WTC11 (cell line): ENCODE data around the gene KIN. TPM values are rescaled to one million over a fixed set of nuclear protein-coding genes. Genes with fewer than 3 reads are reported as not detected.

Experiments used
- ATAC-seq: fragments of 200-7000 bp; cut with Tn5 transposase; 2 replicates; pipeline ENCODE4 v1.10.0; 2021; ENCODE audit warnings: mild to moderate bottlenecking, moderate library complexity
- CTCF ChIA-PET: fragments of 300-600 bp; sonication (Branson Sonifier 250); formaldehyde crosslinking; loops from one replicate; lab custom pipeline; 2021; ENCODE audit warnings: antibody characterized with exemption; lab: Charles Lee
- POLR2A ChIA-PET: fragments of 350-600 bp; sonication (Branson Sonifier 250); formaldehyde crosslinking; loops from one replicate; lab custom pipeline; 2021; ENCODE audit warnings: antibody characterized with exemption; lab: Charles Lee
- DNase-seq: peaks from one replicate; pipeline ENCODE4 v3.0.0; 2021; ENCODE audit warnings: low spot score
- H3K27ac Mint-ChIP-seq: 2 replicates; pipeline ENCODE4 v1.8.0; 2021; ENCODE audit warnings: mixed read lengths
- H3K27me3 Mint-ChIP-seq: 2 replicates; pipeline ENCODE4 v1.8.0; 2021; ENCODE audit warnings: low read depth, mild to moderate bottlenecking, moderate library complexity, mixed read lengths
- H3K36me3 Mint-ChIP-seq: 2 replicates; pipeline ENCODE4 v1.8.0; 2021; ENCODE audit warnings: mixed read lengths
- H3K4me1 Mint-ChIP-seq: 2 replicates; pipeline ENCODE4 v1.8.0; 2022; ENCODE audit warnings: mixed read lengths
- H3K4me3 Mint-ChIP-seq: 2 replicates; pipeline ENCODE4 v1.8.0; 2021; ENCODE audit warnings: mild to moderate bottlenecking, moderate library complexity, mixed read lengths
- H3K9me3 Mint-ChIP-seq: 2 replicates; pipeline ENCODE4 v1.8.0; 2021; ENCODE audit warnings: mixed read lengths
- GABPB1 ChIP-seq: sonication (generic); formaldehyde crosslinking; IDR thresholded peaks from 2 replicates; pipeline ENCODE4 v1.8.1; 2023; ENCODE audit warnings: mild to moderate bottlenecking, missing genetic modification reagents
- SP1 ChIP-seq: sonication (generic); formaldehyde crosslinking; conservative IDR thresholded peaks from 2 replicates; pipeline ENCODE4 v1.8.1; 2022; ENCODE audit warnings: missing genetic modification reagents
- TEAD1 ChIP-seq: sonication (generic); formaldehyde crosslinking; IDR thresholded peaks from 2 replicates; pipeline ENCODE4 v1.8.0; 2022; ENCODE audit warnings: mild to moderate bottlenecking, missing genetic modification reagents
- ZNF138 ChIP-seq: sonication (generic); formaldehyde crosslinking; conservative IDR thresholded peaks from 2 replicates; pipeline ENCODE4 v1.8.1; 2022; ENCODE audit warnings: mild to moderate bottlenecking, moderate library complexity, missing genetic modification reagents
- total RNA-seq: library from RNA; stranded (reverse); gene quantifications from 3 replicates; pipeline ENCODE4 v1.2.3, GENCODE V29; 2021
- TF ChIP-seq, protein P1 (sequence below): sonication (generic); formaldehyde crosslinking; IDR thresholded peaks from 2 replicates; pipeline ENCODE4 v1.8.1; 2022; ENCODE audit warnings: low read depth, mild to moderate bottlenecking, moderate library complexity, missing genetic modification reagents, borderline replicate concordance
- TF ChIP-seq, protein P2 (sequence below): sonication (generic); formaldehyde crosslinking; IDR thresholded peaks from 2 replicates; pipeline ENCODE4 v1.8.1; 2022; ENCODE audit warnings: missing genetic modification reagents, borderline replicate concordance
- TF ChIP-seq, protein P3 (sequence below): sonication (generic); formaldehyde crosslinking; IDR thresholded peaks from 2 replicates; pipeline ENCODE4 v1.8.0; 2022; ENCODE audit warnings: missing genetic modification reagents
- TF ChIP-seq, protein P4 (sequence below): sonication (generic); formaldehyde crosslinking; IDR thresholded peaks from 2 replicates; pipeline ENCODE4 v1.8.1; 2022; ENCODE audit warnings: mild to moderate bottlenecking, missing genetic modification reagents, moderate library complexity, borderline replicate concordance
- TF ChIP-seq, protein P5 (sequence below): sonication (generic); formaldehyde crosslinking; IDR thresholded peaks from 2 replicates; pipeline ENCODE4 v1.8.1; 2023; ENCODE audit warnings: mild to moderate bottlenecking, missing genetic modification reagents, moderate library complexity

KIN gene
- total RNA-seq, 1 experiment from 2014 or later = 13.1 TPM

DNA sequence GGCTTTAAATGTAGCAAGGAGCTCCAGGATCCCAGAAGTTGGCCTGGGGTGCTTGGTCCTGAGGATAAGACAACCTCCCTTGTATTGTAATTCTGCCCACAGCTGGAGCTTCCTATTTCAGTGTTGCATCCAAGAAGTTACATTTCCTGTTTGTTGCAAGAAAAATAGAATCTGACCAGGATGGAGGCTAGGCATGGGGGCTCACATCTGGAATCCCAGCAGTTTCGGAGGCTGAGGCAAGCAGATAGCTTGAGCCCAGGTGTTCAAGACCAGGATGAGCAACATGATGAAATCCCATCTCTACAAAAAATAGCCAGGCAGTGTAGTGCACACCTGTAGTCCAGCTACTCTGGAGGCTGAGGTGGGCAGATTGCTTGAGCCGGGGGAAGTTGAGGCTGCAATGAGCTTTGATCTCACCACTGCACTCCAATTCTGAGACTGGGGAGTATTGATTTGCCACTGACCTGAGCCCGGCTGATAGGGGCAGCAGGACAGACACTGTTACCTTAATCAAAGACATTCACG lies 85.4 kb downstream of the KIN start:
- no peak overlapping the region for H3K27ac Mint-ChIP-seq
- no peaks in the 10 kb centered on the region for H3K9me3 Mint-ChIP-seq
- no peak overlapping the region for H3K4me3 Mint-ChIP-seq
- no peak for DNase-seq
- no peak for ATAC-seq
- peaks cover 7% of the 10 kb centered on the region for H3K4me1 Mint-ChIP-seq
- no peaks in the 10 kb centered on the region for H3K27me3 Mint-ChIP-seq
- no peaks in the 10 kb centered on the region for H3K36me3 Mint-ChIP-seq
- TF ChIP-seq, protein P1, sequence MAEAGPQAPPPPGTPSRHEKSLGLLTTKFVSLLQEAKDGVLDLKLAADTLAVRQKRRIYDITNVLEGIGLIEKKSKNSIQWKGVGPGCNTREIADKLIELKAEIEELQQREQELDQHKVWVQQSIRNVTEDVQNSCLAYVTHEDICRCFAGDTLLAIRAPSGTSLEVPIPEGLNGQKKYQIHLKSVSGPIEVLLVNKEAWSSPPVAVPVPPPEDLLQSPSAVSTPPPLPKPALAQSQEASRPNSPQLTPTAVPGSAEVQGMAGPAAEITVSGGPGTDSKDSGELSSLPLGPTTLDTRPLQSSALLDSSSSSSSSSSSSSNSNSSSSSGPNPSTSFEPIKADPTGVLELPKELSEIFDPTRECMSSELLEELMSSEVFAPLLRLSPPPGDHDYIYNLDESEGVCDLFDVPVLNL (CRISPR knock-in tag) = no peak
- peak; percentile 68 for TF ChIP-seq GABPB1 (CRISPR knock-in tag)
- ChIA-PET CTCF (interaction anchor here (0.8 to 0.9 kb wide), 2 partner anchors 15 to 177 kb away, joined by 4 to 6 read pairs; no protein-coding TSS in a partner anchor), POLR2A (no interaction called here)

DNA sequence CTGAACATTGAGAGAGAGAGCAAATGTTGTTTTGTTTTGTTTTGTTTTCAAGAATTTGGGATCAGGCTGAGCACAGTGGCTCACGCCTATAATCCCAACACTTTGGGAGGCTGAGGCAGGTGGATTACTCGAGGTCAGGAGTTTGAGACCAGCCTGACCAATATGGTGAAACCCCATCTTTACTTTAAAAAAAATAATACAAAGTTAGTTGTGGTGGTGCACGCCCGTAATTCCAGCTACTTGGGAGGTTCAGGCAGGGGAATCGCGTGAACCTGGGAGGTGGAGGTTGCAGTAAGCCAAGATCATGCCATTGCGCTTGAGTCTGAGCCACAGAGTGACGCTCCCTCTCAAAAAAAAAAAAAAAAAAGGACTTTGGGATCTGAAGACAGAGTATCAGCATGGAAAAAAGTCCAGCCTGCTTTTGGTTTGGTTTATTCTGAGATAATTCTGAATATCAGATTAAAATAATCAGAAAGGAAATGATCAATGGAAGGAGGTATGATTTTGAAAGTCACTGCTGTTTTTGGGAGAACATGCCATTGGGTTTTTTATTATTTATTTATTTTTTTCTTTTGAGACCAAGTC lies 86.5 kb downstream of the KIN start:
- DNase-seq = no peak
- ChIA-PET POLR2A (no interaction called here), CTCF (interaction anchor here (1.1 kb wide), 1 partner anchor 14 kb away, joined by 5 read pairs; no protein-coding TSS in a partner anchor)
- Mint-ChIP-seq H3K27ac (no peak overlapping the region), H3K36me3 (no peaks in the 10 kb centered on the region), H3K4me3 (no peak overlapping the region), H3K27me3 (no peaks in the 10 kb centered on the region; the same call in 1 of the 2 replicates), H3K9me3 (no peaks in the 10 kb centered on the region), H3K4me1 (peaks cover 7% of the 10 kb centered on the region)
- TF ChIP-seq SP1 (CRISPR knock-in tag) (no peak), TEAD1 (CRISPR knock-in tag) (no peak), ZNF138 (CRISPR knock-in tag) (no peak)
- TF ChIP-seq, protein P2, sequence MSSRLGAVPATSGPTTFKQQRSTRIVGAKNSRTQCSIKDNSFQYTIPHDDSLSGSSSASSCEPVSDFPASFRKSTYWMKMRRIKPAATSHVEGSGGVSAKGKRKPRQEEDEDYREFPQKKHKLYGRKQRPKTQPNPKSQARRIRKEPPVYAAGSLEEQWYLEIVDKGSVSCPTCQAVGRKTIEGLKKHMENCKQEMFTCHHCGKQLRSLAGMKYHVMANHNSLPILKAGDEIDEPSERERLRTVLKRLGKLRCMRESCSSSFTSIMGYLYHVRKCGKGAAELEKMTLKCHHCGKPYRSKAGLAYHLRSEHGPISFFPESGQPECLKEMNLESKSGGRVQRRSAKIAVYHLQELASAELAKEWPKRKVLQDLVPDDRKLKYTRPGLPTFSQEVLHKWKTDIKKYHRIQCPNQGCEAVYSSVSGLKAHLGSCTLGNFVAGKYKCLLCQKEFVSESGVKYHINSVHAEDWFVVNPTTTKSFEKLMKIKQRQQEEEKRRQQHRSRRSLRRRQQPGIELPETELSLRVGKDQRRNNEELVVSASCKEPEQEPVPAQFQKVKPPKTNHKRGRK (CRISPR knock-in tag) = no peak
- TF ChIP-seq, protein P3, sequence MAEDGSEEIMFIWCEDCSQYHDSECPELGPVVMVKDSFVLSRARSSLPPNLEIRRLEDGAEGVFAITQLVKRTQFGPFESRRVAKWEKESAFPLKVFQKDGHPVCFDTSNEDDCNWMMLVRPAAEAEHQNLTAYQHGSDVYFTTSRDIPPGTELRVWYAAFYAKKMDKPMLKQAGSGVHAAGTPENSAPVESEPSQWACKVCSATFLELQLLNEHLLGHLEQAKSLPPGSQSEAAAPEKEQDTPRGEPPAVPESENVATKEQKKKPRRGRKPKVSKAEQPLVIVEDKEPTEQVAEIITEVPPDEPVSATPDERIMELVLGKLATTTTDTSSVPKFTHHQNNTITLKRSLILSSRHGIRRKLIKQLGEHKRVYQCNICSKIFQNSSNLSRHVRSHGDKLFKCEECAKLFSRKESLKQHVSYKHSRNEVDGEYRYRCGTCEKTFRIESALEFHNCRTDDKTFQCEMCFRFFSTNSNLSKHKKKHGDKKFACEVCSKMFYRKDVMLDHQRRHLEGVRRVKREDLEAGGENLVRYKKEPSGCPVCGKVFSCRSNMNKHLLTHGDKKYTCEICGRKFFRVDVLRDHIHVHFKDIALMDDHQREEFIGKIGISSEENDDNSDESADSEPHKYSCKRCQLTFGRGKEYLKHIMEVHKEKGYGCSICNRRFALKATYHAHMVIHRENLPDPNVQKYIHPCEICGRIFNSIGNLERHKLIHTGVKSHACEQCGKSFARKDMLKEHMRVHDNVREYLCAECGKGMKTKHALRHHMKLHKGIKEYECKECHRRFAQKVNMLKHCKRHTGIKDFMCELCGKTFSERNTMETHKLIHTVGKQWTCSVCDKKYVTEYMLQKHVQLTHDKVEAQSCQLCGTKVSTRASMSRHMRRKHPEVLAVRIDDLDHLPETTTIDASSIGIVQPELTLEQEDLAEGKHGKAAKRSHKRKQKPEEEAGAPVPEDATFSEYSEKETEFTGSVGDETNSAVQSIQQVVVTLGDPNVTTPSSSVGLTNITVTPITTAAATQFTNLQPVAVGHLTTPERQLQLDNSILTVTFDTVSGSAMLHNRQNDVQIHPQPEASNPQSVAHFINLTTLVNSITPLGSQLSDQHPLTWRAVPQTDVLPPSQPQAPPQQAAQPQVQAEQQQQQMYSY (CRISPR knock-in tag) = no peak
- TF ChIP-seq, protein P4, sequence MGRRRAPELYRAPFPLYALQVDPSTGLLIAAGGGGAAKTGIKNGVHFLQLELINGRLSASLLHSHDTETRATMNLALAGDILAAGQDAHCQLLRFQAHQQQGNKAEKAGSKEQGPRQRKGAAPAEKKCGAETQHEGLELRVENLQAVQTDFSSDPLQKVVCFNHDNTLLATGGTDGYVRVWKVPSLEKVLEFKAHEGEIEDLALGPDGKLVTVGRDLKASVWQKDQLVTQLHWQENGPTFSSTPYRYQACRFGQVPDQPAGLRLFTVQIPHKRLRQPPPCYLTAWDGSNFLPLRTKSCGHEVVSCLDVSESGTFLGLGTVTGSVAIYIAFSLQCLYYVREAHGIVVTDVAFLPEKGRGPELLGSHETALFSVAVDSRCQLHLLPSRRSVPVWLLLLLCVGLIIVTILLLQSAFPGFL (CRISPR knock-in tag) = no peak
- TF ChIP-seq, protein P5, sequence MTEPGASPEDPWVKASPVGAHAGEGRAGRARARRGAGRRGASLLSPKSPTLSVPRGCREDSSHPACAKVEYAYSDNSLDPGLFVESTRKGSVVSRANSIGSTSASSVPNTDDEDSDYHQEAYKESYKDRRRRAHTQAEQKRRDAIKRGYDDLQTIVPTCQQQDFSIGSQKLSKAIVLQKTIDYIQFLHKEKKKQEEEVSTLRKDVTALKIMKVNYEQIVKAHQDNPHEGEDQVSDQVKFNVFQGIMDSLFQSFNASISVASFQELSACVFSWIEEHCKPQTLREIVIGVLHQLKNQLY (CRISPR knock-in tag) = no peak
- no peak for ATAC-seq

Other genes with a start within 250 kb of the KIN start
- 3.1 to 3.8 TPM (median 3.6 TPM) in 3 replicates for gene ITIH5, start 121.0 kb downstream of the KIN start, total RNA-seq
- 0.62 to 0.83 TPM (median 0.62 TPM) in 3 replicates for gene ITIH2, start 84.7 kb downstream of the KIN start, total RNA-seq
- 262 to 288 TPM (median 270 TPM) in 3 replicates for gene ATP5F1C, start 184 bp upstream of the KIN start, total RNA-seq
- gene TAF3, start 30.5 kb upstream of the KIN start, total RNA-seq = 8.0 to 8.9 TPM (median 8.1 TPM) in 3 replicates